NCI-H2171 treated with DMSO at 0.1 percent for 48 hours (cell line): ENCODE data around the gene FAM120B.

Experiments used
- DNase-seq: peaks from one replicate; lab custom pipeline; 2025; lab: John Stamatoyannopoulos, UW

The FAM120B gene

DNA sequence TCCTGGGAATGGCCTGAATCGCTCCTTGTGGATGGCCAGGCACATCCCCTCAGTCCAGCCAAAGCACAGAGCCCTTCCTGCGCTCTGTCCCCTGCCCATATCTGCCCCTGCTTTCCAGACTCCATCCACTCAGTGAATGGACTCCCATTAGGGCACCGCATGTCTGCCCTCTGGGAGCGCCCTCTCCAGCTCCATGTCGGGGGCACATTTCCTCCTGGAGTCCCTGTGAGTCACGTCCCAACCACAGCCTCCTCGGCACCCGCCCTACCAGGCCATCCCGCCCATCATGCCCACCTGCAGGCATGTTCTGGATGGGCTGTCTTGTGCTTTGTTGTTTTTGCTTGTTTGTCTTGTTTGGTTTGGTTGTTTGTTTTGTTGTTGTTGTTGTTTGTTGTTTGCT, 149.8 kb downstream of the FAM120B start:
- no peak for DNase-seq
